Right atrium auricular region (tissue), 2 donors: ENCODE measurements around the gene ABCA3. TPM values are rescaled to one million over a fixed set of nuclear protein-coding genes. Genes with fewer than 3 reads are reported as not detected.

Experiments
- DNase-seq: peaks from one replicate; pipeline ENCODE4 v3.0.0-alpha.2; 2019; ENCODE audit warnings: low spot score
- H3K27ac ChIP-seq, 2 donors: fragments of 200-600 bp; sonication (generic); 1 replicate in 1 of 2; 2 replicates in 1 of 2; pipeline ENCODE4 v1.5.1; 2016 to 2019
- H3K27me3 ChIP-seq, 2 donors: fragments of 200-600 bp; sonication (generic); one replicate each; pipeline versions ENCODE4 v1.5.1 to v1.6.0; 2017 to 2019
- H3K36me3 ChIP-seq: fragments of 200-600 bp; sonication (generic); one replicate; pipeline ENCODE4 v1.5.1; 2016
- H3K4me1 ChIP-seq, 2 donors: fragments of 200-600 bp; sonication (generic); one replicate each; pipeline versions ENCODE4 v1.5.1 to v1.6.0; 2017 to 2019
- H3K4me3 ChIP-seq, 2 donors: fragments of 200-600 bp; sonication (generic); 1 replicate in 1 of 2; 2 replicates in 1 of 2; pipeline ENCODE4 v1.5.1; 2017 to 2019; ENCODE audit warnings: mild to moderate bottlenecking in 1 of 2, moderate library complexity in 1 of 2
- H3K9me3 ChIP-seq, 2 donors: fragments of 200-600 bp; sonication (generic); one replicate each; pipeline ENCODE4 v1.5.1; 2019
- CTCF ChIP-seq, 2 donors: fragments of 200-600 bp; sonication (generic); IDR thresholded peaks; one replicate each; pipeline ENCODE4 v1.5.1; 2019; ENCODE audit warnings: antibody characterized with exemption in 2 of 2
- total RNA-seq, 2 donors: library from RNA; depleted of rRNA; stranded (reverse); fragments of >200 nt; gene quantifications; one replicate each; pipeline ENCODE4 v1.1.0, GENCODE V29; 2016

ABCA3 gene
- total RNA-seq, 2 donors from 2014 or later, result 7.5 to 10.1 TPM

GRCh38 chr16:2292221-2292620 is 48.3 kb downstream of the ABCA3 start:
- no peak for TF ChIP-seq CTCF (IDR thresholded peaks at IDR 0.05)
- Histone ChIP-seq H3K9me3 (no peaks in the 10 kb centered on the region), H3K4me1 (no peaks in the 10 kb centered on the region), H3K27me3 (no peaks in the 10 kb centered on the region), H3K4me3 (no peak overlapping the region), H3K36me3 (peaks cover 40% of the 10 kb centered on the region), H3K27ac (no peak overlapping the region)
- no peak for DNase-seq

- no peak overlapping the region for H3K4me3 ChIP-seq
- no peaks in the 10 kb centered on the region for H3K9me3 ChIP-seq
- H3K27me3 ChIP-seq, result no peaks in the 10 kb centered on the region
- no peaks in the 10 kb centered on the region for H3K4me1 ChIP-seq
- peaks cover 66% of the 10 kb centered on the region for H3K36me3 ChIP-seq
- TF ChIP-seq CTCF (IDR thresholded peaks at IDR 0.05), result no peak
- no peak overlapping the region for H3K27ac ChIP-seq
- DNase-seq, result no peak
Observed at GRCh38 chr16:2289282-2289681, 51.2 kb downstream of the ABCA3 start.

GRCh38 chr16:2288726-2289125 is 51.8 kb downstream of the ABCA3 start:
- TF ChIP-seq CTCF (IDR thresholded peaks at IDR 0.05), result no peak
- peaks cover 65% of the 10 kb centered on the region for H3K36me3 ChIP-seq
- H3K4me3 ChIP-seq, result no peak overlapping the region
- DNase-seq, result no peak
- H3K9me3 ChIP-seq, result no peaks in the 10 kb centered on the region
- no peaks in the 10 kb centered on the region for H3K27me3 ChIP-seq
- H3K4me1 ChIP-seq, result no peaks in the 10 kb centered on the region
- no peak overlapping the region for H3K27ac ChIP-seq

- Histone ChIP-seq H3K36me3 (peaks cover 64% of the 10 kb centered on the region), H3K4me1 (no peaks in the 10 kb centered on the region), H3K9me3 (no peaks in the 10 kb centered on the region), H3K4me3 (no peak overlapping the region), H3K27ac (no peak overlapping the region), H3K27me3 (no peaks in the 10 kb centered on the region)
- DNase-seq, result no peak
- TF ChIP-seq CTCF (IDR thresholded peaks at IDR 0.05), result no peak
Observed at GRCh38 chr16:2287916-2288547, 52.5 kb downstream of the ABCA3 start.

GRCh38 chr16:2286550-2286949 is 54.0 kb downstream of the ABCA3 start:
- Histone ChIP-seq H3K27ac (no peak overlapping the region), H3K4me1 (no peaks in the 10 kb centered on the region), H3K36me3 (peaks cover 57% of the 10 kb centered on the region), H3K4me3 (no peak overlapping the region), H3K27me3 (no peaks in the 10 kb centered on the region), H3K9me3 (no peaks in the 10 kb centered on the region)
- TF ChIP-seq CTCF (IDR thresholded peaks at IDR 0.05), result no peak
- no peak for DNase-seq

- peaks cover 49% of the 10 kb centered on the region for H3K36me3 ChIP-seq
- TF ChIP-seq CTCF (IDR thresholded peaks at IDR 0.05), result no peak
- H3K4me3 ChIP-seq, result no peak overlapping the region
- H3K4me1 ChIP-seq, result no peaks in the 10 kb centered on the region
- no peaks in the 10 kb centered on the region for H3K9me3 ChIP-seq
- no peak for DNase-seq
- H3K27me3 ChIP-seq, result no peaks in the 10 kb centered on the region
- no peak overlapping the region for H3K27ac ChIP-seq
Observed at GRCh38 chr16:2285731-2286191, 54.8 kb downstream of the ABCA3 start.
